HG03457 (cell line): ENCODE data around the gene GMEB1.
"Not testable (repeated sequence)": the region's sequence is repeated elsewhere in the genome, so short reads cannot be mapped to it uniquely, and the experiment has no call there.

Experiments used
- ATAC-seq: cut with Tn5 transposase; IDR thresholded peaks from one replicate; pipeline ENCODE4 v1.9.1; 2021; ENCODE audit warnings: moderate number of reproducible peaks; ENCODE audit not compliant: unreplicated experiment

The GMEB1 gene

DNA sequence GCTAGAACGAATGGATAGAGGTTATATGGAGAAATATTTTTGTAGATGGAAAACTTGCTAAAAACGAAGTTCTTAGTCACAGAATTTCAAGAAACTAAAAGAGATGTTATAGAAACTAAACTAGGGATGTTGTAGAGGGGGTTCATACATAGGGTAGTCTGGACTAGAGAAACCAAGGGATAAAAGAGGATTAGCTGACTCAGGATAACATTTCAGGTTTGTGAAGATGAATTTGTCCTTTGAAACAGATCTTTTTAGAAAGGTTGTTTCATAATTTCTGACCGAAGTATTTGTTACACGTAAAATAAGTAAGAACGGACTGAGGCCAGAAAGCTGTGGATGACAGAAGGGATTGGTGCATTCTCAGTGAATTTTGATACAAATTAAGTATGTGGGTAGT lies 81.7 kb downstream of the GMEB1 start:
- ATAC-seq, result no peak

DNA sequence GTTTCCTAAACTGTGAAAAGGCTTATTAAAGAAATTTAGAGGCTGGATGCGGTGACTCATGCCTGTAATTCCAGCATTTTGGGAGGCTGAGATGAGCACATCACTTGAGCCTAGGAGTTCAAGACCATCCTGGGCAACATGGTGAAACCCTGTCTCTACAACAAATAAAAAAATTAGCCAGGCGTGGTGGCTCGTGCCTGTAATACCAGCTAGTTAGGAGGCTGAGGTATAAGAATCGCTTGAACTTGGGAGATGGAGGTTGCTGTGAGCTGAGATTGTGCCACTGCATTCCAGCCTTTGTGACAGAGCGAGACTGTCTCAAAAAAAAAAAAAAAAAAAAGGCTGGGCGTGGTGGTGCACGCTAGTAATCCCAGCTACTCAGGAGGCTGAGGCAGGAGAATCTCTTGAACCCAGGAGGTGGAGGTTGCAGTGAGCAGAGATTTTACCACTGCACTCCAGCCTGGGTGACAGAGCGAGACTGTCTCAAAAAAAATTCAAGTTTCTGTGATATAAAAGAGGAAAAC lies 82.2 kb downstream of the GMEB1 start:
- ATAC-seq, result not testable (repeated sequence)

- no peak for ATAC-seq
Measured at GRCh38 chr1:28751315-28752060, 82.9 kb downstream of the GMEB1 start.

DNA sequence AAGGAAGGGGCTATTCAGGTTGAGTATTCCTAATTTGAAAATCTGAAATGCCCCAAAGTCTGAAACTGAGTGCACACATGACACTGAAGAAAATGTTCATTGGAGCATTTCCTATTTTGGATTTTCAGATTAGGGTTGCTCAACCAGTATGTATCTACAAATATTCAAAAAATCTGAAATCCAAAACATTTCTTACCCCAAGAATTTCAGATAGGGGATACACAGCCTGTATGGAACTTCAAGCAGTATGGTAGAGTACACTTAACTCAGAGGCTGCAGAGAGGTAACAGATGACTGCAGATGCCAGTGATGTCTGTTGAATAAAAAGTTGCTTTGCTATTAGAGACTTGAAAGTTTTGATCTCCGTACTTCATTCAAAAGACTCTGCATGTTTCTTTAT lies 87.1 kb downstream of the GMEB1 start:
- ATAC-seq, result no peak

- no peak for ATAC-seq
Measured at GRCh38 chr1:28756846-28757245, 88.3 kb downstream of the GMEB1 start.

DNA sequence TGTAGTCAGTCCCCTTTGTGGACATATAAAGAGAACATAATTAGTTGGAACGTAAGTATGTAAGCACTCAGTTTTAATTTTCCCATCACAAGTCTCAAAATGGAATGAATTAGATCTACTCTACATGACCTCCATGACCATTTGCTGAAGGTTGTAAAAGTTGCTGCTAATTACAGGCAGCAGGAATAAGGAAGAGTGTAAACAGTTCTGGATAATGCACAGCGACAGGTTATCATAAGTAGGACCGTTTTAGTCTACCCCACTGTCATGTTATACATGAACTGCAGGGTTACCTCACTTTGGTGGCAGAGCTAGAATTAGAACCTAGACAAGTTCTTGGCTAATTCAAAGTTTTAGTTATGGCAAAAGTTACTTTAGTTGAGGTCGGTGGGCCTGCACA lies 89.8 kb downstream of the GMEB1 start:
- ATAC-seq, result no peak

GRCh38 chr1:28759257-28759656 lies 90.7 kb downstream of the GMEB1 start:
- ATAC-seq, result no peak

- no peak for ATAC-seq
Measured at GRCh38 chr1:28761189-28761588, 92.6 kb downstream of the GMEB1 start.

GRCh38 chr1:28766532-28767183 lies 98.1 kb downstream of the GMEB1 start:
- ATAC-seq, result no peak
